Prostate gland (tissue), 2 donors: Measurements from ENCODE around the gene DLEC1. TPM values are rescaled to one million over a fixed set of nuclear protein-coding genes. Genes with fewer than 3 reads are reported as not detected.

Source experiments
- DNase-seq: peaks from one replicate; pipeline ENCODE4 v3.0.0-alpha.2; 2019; ENCODE audit warnings: low spot score
- H3K27ac ChIP-seq, 2 donors: fragments of 200-600 bp; sonication (generic); 2 replicates each; pipeline ENCODE4 v1.5.1; 2017 to 2019
- H3K27me3 ChIP-seq: fragments of 200-600 bp; sonication (generic); replicated peaks from 2 replicates; pipeline ENCODE4 v1.5.1; 2019; ENCODE audit not compliant: insufficient read depth
- H3K36me3 ChIP-seq, 2 donors: fragments of 200-600 bp; sonication (generic); 1 replicate in 1 of 2; 2 replicates in 1 of 2; pipeline versions ENCODE4 v1.5.1 to v1.8.1; 2017 to 2019
- H3K4me1 ChIP-seq: fragments of 200-600 bp; sonication (generic); replicated peaks from 2 replicates; pipeline ENCODE4 v1.5.1; 2019
- H3K4me3 ChIP-seq, 2 donors: fragments of 200-600 bp; sonication (generic); 2 replicates each; pipeline ENCODE4 v1.5.1; 2017 to 2019
- H3K9me3 ChIP-seq: fragments of 200-600 bp; sonication (generic); 2 replicates; pipeline ENCODE4 v1.5.1; 2017
- POLR2A ChIP-seq: fragments of 450-650 bp; IDR thresholded peaks from one replicate; pipeline ENCODE4 v1.6.1; 2016; ENCODE audit warnings: antibody characterized with exemption, mild to moderate bottlenecking
- POLR2AphosphoS5 ChIP-seq: sonication (generic); formaldehyde crosslinking; IDR thresholded peaks from one replicate; pipeline ENCODE4 v1.6.1; 2017; ENCODE audit warnings: antibody characterized with exemption
- WGBS: methylation state at CpG from one replicate; pipeline ENCODE4 v1.1.5; 2018; 5-methylcytosine and 5-hydroxymethylcytosine counted together
- intact Hi-C: fragments of 100-400 bp; cut with DNase I; formaldehyde crosslinking; loops from one replicate; pipeline ENCODE4 v1.14.2; 2022
- total RNA-seq, 2 donors: library from RNA; depleted of rRNA; stranded (reverse); fragments of >200 nt; gene quantifications; one replicate each; pipeline ENCODE4 v1.1.0, GENCODE V29; 2016
- TF ChIP-seq, protein P1 (sequence below), 4 experiments: fragments of 200-600 bp in 2 of 4; fragments of 450-650 bp in 2 of 4; sonication (generic) in 2 of 4; IDR thresholded peaks; 1 replicate in 3 of 4; 2 replicates in 1 of 4; pipeline ENCODE4 v1.5.1; 2016 to 2019; ENCODE audit warnings: antibody characterized with exemption in 4 of 4, mild to moderate bottlenecking in 2 of 4, moderate library complexity in 2 of 4

Gene DLEC1, protein sequence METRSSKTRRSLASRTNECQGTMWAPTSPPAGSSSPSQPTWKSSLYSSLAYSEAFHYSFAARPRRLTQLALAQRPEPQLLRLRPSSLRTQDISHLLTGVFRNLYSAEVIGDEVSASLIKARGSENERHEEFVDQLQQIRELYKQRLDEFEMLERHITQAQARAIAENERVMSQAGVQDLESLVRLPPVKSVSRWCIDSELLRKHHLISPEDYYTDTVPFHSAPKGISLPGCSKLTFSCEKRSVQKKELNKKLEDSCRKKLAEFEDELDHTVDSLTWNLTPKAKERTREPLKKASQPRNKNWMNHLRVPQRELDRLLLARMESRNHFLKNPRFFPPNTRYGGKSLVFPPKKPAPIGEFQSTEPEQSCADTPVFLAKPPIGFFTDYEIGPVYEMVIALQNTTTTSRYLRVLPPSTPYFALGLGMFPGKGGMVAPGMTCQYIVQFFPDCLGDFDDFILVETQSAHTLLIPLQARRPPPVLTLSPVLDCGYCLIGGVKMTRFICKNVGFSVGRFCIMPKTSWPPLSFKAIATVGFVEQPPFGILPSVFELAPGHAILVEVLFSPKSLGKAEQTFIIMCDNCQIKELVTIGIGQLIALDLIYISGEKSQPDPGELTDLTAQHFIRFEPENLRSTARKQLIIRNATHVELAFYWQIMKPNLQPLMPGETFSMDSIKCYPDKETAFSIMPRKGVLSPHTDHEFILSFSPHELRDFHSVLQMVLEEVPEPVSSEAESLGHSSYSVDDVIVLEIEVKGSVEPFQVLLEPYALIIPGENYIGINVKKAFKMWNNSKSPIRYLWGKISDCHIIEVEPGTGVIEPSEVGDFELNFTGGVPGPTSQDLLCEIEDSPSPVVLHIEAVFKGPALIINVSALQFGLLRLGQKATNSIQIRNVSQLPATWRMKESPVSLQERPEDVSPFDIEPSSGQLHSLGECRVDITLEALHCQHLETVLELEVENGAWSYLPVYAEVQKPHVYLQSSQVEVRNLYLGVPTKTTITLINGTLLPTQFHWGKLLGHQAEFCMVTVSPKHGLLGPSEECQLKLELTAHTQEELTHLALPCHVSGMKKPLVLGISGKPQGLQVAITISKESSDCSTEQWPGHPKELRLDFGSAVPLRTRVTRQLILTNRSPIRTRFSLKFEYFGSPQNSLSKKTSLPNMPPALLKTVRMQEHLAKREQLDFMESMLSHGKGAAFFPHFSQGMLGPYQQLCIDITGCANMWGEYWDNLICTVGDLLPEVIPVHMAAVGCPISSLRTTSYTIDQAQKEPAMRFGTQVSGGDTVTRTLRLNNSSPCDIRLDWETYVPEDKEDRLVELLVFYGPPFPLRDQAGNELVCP (N-terminal part only)
- total RNA-seq = 10 to 100 TPM in 1 of 2 donors, under 1 TPM in 1; 0.32 to 13.1 TPM

DNA sequence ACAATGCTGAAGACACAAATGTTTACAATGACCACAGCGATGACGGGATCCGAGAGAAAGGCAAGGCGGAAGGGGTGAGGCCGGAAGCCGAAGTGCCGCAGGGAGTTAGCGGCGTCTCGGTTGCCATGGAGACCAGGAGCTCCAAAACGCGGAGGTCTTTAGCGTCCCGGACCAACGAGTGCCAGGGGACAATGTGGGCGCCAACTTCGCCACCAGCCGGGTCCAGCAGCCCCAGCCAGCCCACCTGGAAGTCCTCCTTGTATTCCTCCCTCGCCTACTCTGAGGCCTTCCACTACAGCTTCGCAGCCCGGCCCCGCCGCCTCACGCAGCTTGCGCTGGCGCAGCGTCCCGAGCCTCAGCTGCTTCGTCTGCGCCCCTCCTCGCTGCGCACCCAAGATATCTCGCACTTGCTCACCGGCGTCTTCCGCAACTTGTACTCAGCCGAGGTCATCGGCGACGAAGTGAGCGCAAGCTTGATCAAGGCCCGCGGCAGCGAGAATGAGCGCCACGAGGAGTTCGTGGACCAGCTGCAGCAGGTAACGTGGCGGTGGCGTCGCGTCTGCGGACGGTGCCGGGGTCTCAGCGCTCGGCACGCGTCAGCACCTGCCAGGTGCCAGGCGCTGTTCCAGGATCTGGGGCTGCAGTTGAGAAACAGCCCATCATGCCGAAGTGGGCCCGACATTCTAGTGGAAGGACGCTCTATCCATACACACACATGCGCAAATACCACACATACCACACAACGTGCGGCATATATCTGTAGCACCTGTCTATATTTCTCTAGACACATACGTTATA lies at the start of gene DLEC1:
Gene DLEC1 (plus strand): TSS at position 108 of the 798 bp plus-strand sequence. CDS start 18 bp downstream, at position 126.
- peak; percentile 59 for DNase-seq
- H3K36me3 ChIP-seq = no peaks in the 10 kb centered on the region
- 4% methylated on average over 65 of the region's 67 CpGs for WGBS
- H3K27ac ChIP-seq = no peak within 1 kb of the TSS
- peak within 1 kb of the TSS; percentile 23 to 39 for H3K4me3 ChIP-seq
- H3K9me3 ChIP-seq = no peaks in the 10 kb centered on the region
- TF ChIP-seq POLR2AphosphoS5 (peak; percentile 16), POLR2A (no peak)
- TF ChIP-seq, protein P1, sequence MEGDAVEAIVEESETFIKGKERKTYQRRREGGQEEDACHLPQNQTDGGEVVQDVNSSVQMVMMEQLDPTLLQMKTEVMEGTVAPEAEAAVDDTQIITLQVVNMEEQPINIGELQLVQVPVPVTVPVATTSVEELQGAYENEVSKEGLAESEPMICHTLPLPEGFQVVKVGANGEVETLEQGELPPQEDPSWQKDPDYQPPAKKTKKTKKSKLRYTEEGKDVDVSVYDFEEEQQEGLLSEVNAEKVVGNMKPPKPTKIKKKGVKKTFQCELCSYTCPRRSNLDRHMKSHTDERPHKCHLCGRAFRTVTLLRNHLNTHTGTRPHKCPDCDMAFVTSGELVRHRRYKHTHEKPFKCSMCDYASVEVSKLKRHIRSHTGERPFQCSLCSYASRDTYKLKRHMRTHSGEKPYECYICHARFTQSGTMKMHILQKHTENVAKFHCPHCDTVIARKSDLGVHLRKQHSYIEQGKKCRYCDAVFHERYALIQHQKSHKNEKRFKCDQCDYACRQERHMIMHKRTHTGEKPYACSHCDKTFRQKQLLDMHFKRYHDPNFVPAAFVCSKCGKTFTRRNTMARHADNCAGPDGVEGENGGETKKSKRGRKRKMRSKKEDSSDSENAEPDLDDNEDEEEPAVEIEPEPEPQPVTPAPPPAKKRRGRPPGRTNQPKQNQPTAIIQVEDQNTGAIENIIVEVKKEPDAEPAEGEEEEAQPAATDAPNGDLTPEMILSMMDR (IDR thresholded peaks at IDR 0.05) = no peak
- H3K4me1 ChIP-seq = no peaks in the 10 kb centered on the region
- intact Hi-C loops = loop anchor here (5.0 kb wide), 1 partner anchor 37 kb away; no protein-coding TSS in a partner anchor
- no peaks in the 10 kb centered on the region for H3K27me3 ChIP-seq

DNA sequence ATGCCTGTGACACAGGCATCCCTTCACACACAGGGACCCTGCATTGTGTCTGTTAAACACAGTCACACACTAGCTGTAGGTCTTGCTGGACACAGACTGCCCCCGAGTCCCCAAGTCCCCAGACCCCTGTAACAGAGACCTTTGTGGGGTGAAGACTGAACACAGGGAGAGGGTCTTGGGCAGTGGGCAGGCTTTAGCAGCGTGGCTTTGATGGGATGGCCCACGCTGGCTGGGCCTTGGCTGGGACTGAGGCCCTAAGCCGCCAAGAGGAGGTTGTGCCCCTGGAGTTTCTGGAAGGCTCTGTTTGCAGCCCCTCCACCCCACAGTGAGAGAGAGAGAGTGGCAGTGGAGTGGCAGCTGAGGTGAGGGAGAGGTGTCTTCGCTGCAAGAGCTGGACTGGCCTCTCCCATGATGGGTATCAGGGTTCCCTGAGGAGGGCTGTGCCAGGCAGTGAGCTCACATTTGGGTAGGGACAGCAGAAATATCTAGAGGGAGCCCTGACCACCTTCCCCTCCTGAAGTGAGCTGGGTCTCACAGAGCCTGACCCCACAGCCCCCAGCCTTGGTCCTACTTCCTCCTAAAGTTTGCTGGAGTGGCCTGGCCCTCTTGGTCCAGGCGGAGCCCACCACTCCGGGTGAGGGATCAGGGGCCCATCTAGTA lies 49.1 kb upstream of the DLEC1 start:
- Histone ChIP-seq H3K4me3 (no peak overlapping the region), H3K36me3 (no peaks in the 10 kb centered on the region), H3K27ac (no peak overlapping the region), H3K4me1 (peaks cover 12% of the 10 kb centered on the region), H3K27me3 (no peaks in the 10 kb centered on the region), H3K9me3 (no peaks in the 10 kb centered on the region)
- TF ChIP-seq POLR2A (no peak), POLR2AphosphoS5 (no peak)
- TF ChIP-seq, protein P1 (IDR thresholded peaks at IDR 0.05) = no peak
- WGBS = 96% methylated on average over 7 of the region's 7 CpGs
- DNase-seq = no peak
- intact Hi-C loops = no loop called here

DNA sequence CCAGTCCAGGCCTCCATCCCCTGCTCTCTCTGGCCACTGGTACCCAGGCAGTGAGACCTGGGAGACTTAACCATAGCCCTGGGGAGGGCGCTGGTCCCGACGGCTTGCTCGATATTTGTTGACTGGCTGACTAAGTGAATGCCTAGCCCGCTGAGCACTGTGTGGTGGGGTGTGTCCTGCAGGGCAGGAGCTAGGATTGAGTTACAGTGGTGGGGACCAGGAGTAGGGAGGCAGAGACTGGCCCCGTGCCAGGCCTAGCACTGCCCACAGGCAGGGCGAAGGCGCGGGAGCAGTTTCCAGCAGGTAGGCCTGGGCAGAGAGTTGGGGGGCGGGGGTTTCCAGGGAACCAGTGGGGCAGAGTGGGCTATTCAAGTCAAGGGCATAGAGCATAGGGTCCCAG lies 48.5 kb upstream of the DLEC1 start, which contains the start of gene VILL:
Gene VILL (plus strand): TSS at position 260 of the 400 bp plus-strand sequence. CDS start 2,887 bp downstream, outside the sequence.
- 77% methylated on average over 10 of the region's 10 CpGs for WGBS
- no peak for DNase-seq
- Histone ChIP-seq H3K27me3 (no peaks in the 10 kb centered on the region), H3K9me3 (no peaks in the 10 kb centered on the region), H3K4me1 (peaks cover 12% of the 10 kb centered on the region), H3K27ac (peak within 1 kb of the TSS in 1 of 2 donors; percentile 86), H3K36me3 (no peaks in the 10 kb centered on the region), H3K4me3 (no peak within 1 kb of the TSS)
- intact Hi-C loops = no loop called here
- TF ChIP-seq, protein P1 (IDR thresholded peaks at IDR 0.05) = peak in 1 of 4 experiments; percentile 24
- TF ChIP-seq POLR2A (peak; percentile 65), POLR2AphosphoS5 (no peak)
